Prostate gland (tissue), 2 donors: ENCODE data around the gene CBR3.
"Not testable (repeated sequence)": the region's sequence is repeated elsewhere in the genome, so short reads cannot be mapped to it uniquely, and the experiment has no call there.

Experiments used
- CTCF ChIP-seq, 4 experiments: fragments of 200-600 bp in 2 of 4; fragments of 450-650 bp in 2 of 4; sonication (generic) in 2 of 4; IDR thresholded peaks; 1 replicate in 3 of 4; 2 replicates in 1 of 4; pipeline ENCODE4 v1.5.1; 2016 to 2019; ENCODE audit warnings: antibody characterized with exemption in 4 of 4, mild to moderate bottlenecking in 2 of 4, moderate library complexity in 2 of 4
- POLR2A ChIP-seq: fragments of 450-650 bp; IDR thresholded peaks from one replicate; pipeline ENCODE4 v1.6.1; 2016; ENCODE audit warnings: antibody characterized with exemption, mild to moderate bottlenecking

GRCh38 chr21:36139791-36140190, 4.9 kb downstream of the CBR3 start:
- TF ChIP-seq CTCF (IDR thresholded peaks at IDR 0.05); POLR2A: not testable (repeated sequence)
